Measurements from ENCODE around the gene BTG4.

BTG4 gene

DNA sequence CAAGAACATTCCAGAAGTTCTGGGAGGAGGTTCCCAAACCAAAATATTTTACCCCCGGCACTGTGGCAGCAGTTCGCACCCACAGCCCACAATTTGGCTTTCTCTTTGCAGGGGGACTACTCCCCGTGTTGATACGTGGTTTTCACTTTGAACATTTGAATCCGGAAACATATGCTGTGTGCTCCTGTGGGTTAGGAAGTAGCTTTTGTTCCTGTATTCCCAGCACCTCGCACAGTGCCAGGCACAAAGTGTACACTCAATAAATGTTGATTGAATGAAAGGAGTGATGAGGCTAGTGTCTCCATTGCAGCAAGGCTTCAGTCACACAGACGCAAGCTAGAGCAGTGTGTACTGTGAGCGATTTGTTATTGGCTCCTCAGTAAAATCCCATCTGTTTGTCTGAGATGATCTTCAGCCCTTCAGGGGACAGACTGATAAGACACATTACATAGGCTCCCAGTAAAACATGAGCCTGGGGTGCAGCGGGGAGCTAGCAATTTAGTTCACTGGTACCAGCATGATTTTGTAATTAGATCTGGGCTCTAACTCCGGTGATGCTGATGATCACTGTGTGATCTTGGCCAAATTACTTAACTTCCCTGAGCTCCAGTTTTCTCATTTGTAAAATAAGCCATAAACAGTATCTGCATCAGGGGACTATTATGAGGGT lies 30.6 kb upstream of the BTG4 start:
- Histone ChIP-seq H2AFZ (ENCODE audit: low read depth, low read length) (no peak overlapping the region), H3K27ac (ENCODE audit: low read length) (no peak overlapping the region), H3K27me3 (ENCODE audit: low read depth, low read length) (no peaks in the 10 kb centered on the region), H3K36me3 (replicated peaks; ENCODE audit: low read depth, low read length) (no peaks in the 10 kb centered on the region), H3K4me3 (ENCODE audit: low read length) (no peak overlapping the region), H3K79me2 (ENCODE audit: low read length) (no peaks in the 10 kb centered on the region), H3K4me2 (ENCODE audit: low read length) (no peak overlapping the region), H3K9ac (ENCODE audit: low read length) (no peak overlapping the region), H3K4me1 (ENCODE audit: low read length) (no peaks in the 10 kb centered on the region), H3K9me3 (ENCODE audit: insufficient read depth, low read length) (no peaks in the 10 kb centered on the region), H4K20me1 (ENCODE audit: insufficient read depth, low read length) (no peaks in the 10 kb centered on the region)
- TF ChIP-seq EZH2phosphoT487 (IDR thresholded peaks at IDR 0.05; ENCODE audit: low read depth), result no peak
- TF ChIP-seq, protein P1, sequence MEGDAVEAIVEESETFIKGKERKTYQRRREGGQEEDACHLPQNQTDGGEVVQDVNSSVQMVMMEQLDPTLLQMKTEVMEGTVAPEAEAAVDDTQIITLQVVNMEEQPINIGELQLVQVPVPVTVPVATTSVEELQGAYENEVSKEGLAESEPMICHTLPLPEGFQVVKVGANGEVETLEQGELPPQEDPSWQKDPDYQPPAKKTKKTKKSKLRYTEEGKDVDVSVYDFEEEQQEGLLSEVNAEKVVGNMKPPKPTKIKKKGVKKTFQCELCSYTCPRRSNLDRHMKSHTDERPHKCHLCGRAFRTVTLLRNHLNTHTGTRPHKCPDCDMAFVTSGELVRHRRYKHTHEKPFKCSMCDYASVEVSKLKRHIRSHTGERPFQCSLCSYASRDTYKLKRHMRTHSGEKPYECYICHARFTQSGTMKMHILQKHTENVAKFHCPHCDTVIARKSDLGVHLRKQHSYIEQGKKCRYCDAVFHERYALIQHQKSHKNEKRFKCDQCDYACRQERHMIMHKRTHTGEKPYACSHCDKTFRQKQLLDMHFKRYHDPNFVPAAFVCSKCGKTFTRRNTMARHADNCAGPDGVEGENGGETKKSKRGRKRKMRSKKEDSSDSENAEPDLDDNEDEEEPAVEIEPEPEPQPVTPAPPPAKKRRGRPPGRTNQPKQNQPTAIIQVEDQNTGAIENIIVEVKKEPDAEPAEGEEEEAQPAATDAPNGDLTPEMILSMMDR (IDR thresholded peaks at IDR 0.05; ENCODE audit: low read depth, low read length), result no peak

DNA sequence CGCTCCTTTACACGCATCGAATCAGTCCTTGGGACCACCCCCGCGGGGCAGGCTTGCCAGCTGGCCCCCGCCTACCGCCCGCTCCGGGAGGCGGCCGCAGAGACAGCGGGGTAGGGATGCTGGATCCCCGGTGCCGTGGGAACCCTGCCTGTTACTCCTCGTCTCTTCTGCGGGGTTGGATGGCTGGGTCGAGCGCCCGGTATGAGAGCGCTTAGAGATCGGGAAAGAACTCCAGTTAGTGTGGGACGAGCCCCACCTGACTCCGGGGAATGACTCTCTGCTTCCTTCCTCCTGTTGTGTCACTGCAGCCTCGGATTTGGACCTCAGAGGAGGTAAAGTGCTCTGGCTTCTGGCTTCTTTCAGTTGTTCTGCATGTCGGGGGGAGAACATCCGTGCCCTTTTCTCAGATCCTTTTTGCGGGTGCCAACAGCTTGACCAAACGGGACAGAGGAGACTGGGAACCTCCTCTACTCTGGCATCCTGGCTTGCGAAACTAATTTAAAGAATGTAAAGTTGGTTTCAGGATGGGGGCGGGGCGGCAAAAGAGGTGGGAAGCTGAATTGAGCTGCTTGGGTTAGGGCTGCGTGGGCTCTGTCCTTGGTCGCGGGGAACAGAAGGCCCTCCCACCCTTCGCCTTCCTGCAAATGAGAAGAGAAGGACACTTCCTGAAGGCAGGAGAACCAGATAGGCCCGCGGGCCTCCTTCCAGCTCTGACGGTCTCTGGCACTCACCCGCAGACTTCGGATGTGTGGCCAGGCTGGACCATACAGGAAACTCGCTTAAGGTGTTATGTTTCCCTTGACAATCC lies 29.3 kb upstream of the BTG4 start:
- no peak overlapping the region for H3K9ac ChIP-seq (ENCODE audit: low read length)
- no peaks in the 10 kb centered on the region for H4K20me1 ChIP-seq (ENCODE audit: insufficient read depth, low read length)
- H3K4me2 ChIP-seq (ENCODE audit: low read length), result no peak overlapping the region
- TF ChIP-seq, protein P1 (IDR thresholded peaks at IDR 0.05; ENCODE audit: low read depth, low read length), result no peak
- no peak for TF ChIP-seq EZH2phosphoT487 (IDR thresholded peaks at IDR 0.05; ENCODE audit: low read depth)
- H3K27ac ChIP-seq (ENCODE audit: low read length), result no peak overlapping the region
- H3K9me3 ChIP-seq (ENCODE audit: insufficient read depth, low read length), result no peaks in the 10 kb centered on the region
- H2AFZ ChIP-seq (ENCODE audit: low read depth, low read length), result no peak overlapping the region
- H3K4me1 ChIP-seq (ENCODE audit: low read length), result no peaks in the 10 kb centered on the region
- no peak overlapping the region for H3K4me3 ChIP-seq (ENCODE audit: low read length)
- no peaks in the 10 kb centered on the region for H3K36me3 ChIP-seq (replicated peaks; ENCODE audit: low read depth, low read length)
- no peaks in the 10 kb centered on the region for H3K79me2 ChIP-seq (ENCODE audit: low read length)
- H3K27me3 ChIP-seq (ENCODE audit: low read depth, low read length), result no peaks in the 10 kb centered on the region

DNA sequence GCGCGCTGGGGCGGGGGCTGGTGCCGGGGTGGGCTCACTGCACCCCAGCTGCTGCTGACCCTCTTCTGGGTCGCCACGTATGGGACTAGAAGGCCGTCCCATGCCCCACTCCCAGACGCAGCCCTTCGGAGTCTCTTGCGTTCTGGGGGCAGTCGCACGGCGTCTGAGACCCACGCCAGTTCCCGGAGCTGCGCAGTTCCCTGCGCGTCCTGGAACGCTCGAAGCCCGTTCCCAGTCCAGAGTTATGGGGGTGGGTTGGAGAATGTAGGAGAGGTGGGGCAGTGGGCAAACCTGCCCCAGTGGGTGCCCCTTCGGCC lies 28.7 kb upstream of the BTG4 start:
- H3K4me1 ChIP-seq (ENCODE audit: low read length), result no peaks in the 10 kb centered on the region
- H3K4me2 ChIP-seq (ENCODE audit: low read length), result no peak overlapping the region
- H3K27ac ChIP-seq (ENCODE audit: low read length), result no peak overlapping the region
- no peaks in the 10 kb centered on the region for H3K27me3 ChIP-seq (ENCODE audit: low read depth, low read length)
- no peak overlapping the region for H3K9ac ChIP-seq (ENCODE audit: low read length)
- H2AFZ ChIP-seq (ENCODE audit: low read depth, low read length), result no peak overlapping the region
- no peak overlapping the region for H3K4me3 ChIP-seq (ENCODE audit: low read length)
- no peaks in the 10 kb centered on the region for H4K20me1 ChIP-seq (ENCODE audit: insufficient read depth, low read length)
- no peaks in the 10 kb centered on the region for H3K36me3 ChIP-seq (replicated peaks; ENCODE audit: low read depth, low read length)
- TF ChIP-seq EZH2phosphoT487 (IDR thresholded peaks at IDR 0.05; ENCODE audit: low read depth), result no peak
- no peaks in the 10 kb centered on the region for H3K79me2 ChIP-seq (ENCODE audit: low read length)
- no peaks in the 10 kb centered on the region for H3K9me3 ChIP-seq (ENCODE audit: insufficient read depth, low read length)

DNA sequence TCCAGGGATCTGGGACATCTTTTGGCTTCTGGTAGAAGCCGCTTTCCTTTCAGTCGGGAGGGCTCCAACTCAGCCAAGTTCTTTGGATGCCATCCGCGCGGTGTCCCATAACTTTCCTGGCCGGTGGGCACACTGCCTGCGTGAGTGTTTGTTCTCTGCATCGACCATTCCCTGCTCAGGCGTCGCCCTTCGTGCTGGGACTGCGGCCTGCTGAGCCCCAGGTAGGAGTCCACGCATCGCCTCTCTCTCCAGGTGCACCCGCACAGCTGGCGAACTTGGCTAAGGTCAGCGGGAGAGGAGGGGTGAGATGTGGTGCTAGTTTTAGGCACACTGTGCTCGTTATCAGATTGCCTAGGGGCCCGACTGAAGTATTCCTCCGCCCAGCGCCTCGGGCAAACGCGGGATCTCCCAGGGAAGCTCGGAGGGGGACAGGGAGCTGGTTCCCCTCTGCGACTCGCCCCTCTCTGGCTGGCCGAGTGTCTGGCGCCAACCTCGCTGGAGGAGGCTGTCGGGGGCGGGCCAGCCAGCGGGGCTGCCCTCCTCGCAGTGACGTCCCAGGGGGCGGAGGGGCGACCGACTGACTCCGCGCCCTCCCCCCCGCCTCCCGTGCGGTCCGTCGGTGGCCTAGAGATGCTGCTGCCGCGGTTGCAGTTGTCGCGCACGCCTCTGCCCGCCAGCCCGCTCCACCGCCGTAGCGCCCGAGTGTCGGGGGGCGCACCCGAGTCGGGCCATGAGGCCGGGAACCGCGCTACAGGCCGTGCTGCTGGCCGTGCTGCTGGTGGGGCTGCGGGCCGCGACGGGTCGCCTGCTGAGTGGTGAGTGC lies 28.1 kb upstream of the BTG4 start, which contains the start of gene LAYN:
LAYN (plus strand) TSS at position 607 of the 823 bp plus-strand sequence; CDS start at position 731, 124 bp downstream.
- no peak for TF ChIP-seq EZH2phosphoT487 (IDR thresholded peaks at IDR 0.05; ENCODE audit: low read depth)
- TF ChIP-seq, protein P1 (IDR thresholded peaks at IDR 0.05; ENCODE audit: low read depth, low read length), result no peak
- H3K36me3 ChIP-seq (replicated peaks; ENCODE audit: low read depth, low read length), result no peaks in the 10 kb centered on the region
- H3K79me2 ChIP-seq (ENCODE audit: low read length), result no peaks in the 10 kb centered on the region
- H3K4me3 ChIP-seq (ENCODE audit: low read length), result no peak within 1 kb of the TSS
- no peak within 1 kb of the TSS for H3K27ac ChIP-seq (ENCODE audit: low read length)
- no peaks in the 10 kb centered on the region for H4K20me1 ChIP-seq (ENCODE audit: insufficient read depth, low read length)
- no peaks in the 10 kb centered on the region for H3K9me3 ChIP-seq (ENCODE audit: insufficient read depth, low read length)
- no peaks in the 10 kb centered on the region for H3K4me1 ChIP-seq (ENCODE audit: low read length)
- H3K4me2 ChIP-seq (ENCODE audit: low read length), result no peak within 1 kb of the TSS
- H3K27me3 ChIP-seq (ENCODE audit: low read depth, low read length), result no peaks in the 10 kb centered on the region
- no peak within 1 kb of the TSS for H3K9ac ChIP-seq (ENCODE audit: low read length)
- H2AFZ ChIP-seq (ENCODE audit: low read depth, low read length), result no peak within 1 kb of the TSS
